Body of pancreas (tissue), 4 donors: ENCODE results near the gene RNF180.

ENCODE experiments used
- POLR2A ChIP-seq, 3 donors: fragments of 450-650 bp; IDR thresholded peaks; one replicate each; pipeline ENCODE4 v1.6.1; 2016; ENCODE audit warnings: antibody characterized with exemption in 3 of 3, mild to moderate bottlenecking in 2 of 3
- TF ChIP-seq, protein P1 (sequence below), 7 experiments: fragments of 450-650 bp in 4 of 7; fragments of 200-600 bp in 3 of 7; sonication (generic) in 3 of 7; IDR thresholded peaks; one replicate each; pipeline ENCODE4 v1.5.1; 2016 to 2019; ENCODE audit warnings: antibody characterized with exemption in 7 of 7

DNA sequence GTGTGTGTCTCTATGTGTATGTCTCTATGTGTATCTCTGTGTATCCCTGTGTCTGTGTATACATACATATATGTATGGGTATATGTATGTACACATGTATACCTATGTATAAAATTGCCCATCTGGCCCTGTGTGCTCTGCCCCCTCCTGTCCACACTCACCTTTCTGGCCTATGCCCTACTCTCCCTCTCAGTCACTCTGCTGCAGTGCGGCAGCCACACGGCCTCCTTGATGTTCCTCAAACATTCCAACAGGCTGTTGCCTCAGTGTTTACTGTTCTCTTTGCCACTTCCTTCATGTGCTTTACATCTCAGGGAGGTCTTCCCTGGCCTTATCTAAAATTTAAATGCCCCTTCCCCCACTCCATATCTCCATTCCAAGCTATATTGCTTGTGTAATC, 18.3 kb upstream of the RNF180 start:
- no peak for TF ChIP-seq POLR2A (IDR thresholded peaks at IDR 0.05)
- TF ChIP-seq, protein P1, sequence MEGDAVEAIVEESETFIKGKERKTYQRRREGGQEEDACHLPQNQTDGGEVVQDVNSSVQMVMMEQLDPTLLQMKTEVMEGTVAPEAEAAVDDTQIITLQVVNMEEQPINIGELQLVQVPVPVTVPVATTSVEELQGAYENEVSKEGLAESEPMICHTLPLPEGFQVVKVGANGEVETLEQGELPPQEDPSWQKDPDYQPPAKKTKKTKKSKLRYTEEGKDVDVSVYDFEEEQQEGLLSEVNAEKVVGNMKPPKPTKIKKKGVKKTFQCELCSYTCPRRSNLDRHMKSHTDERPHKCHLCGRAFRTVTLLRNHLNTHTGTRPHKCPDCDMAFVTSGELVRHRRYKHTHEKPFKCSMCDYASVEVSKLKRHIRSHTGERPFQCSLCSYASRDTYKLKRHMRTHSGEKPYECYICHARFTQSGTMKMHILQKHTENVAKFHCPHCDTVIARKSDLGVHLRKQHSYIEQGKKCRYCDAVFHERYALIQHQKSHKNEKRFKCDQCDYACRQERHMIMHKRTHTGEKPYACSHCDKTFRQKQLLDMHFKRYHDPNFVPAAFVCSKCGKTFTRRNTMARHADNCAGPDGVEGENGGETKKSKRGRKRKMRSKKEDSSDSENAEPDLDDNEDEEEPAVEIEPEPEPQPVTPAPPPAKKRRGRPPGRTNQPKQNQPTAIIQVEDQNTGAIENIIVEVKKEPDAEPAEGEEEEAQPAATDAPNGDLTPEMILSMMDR (IDR thresholded peaks at IDR 0.05), result no peak
